HG02759 (cell line): Measurements from ENCODE around the gene NPBWR2.

ENCODE experiments used
- ATAC-seq: cut with Tn5 transposase; IDR thresholded peaks from one replicate; pipeline ENCODE4 v1.9.1; 2021; ENCODE audit warnings: mild to moderate bottlenecking, moderate library complexity; ENCODE audit not compliant: unreplicated experiment

NPBWR2 gene, protein sequence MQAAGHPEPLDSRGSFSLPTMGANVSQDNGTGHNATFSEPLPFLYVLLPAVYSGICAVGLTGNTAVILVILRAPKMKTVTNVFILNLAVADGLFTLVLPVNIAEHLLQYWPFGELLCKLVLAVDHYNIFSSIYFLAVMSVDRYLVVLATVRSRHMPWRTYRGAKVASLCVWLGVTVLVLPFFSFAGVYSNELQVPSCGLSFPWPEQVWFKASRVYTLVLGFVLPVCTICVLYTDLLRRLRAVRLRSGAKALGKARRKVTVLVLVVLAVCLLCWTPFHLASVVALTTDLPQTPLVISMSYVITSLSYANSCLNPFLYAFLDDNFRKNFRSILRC

DNA sequence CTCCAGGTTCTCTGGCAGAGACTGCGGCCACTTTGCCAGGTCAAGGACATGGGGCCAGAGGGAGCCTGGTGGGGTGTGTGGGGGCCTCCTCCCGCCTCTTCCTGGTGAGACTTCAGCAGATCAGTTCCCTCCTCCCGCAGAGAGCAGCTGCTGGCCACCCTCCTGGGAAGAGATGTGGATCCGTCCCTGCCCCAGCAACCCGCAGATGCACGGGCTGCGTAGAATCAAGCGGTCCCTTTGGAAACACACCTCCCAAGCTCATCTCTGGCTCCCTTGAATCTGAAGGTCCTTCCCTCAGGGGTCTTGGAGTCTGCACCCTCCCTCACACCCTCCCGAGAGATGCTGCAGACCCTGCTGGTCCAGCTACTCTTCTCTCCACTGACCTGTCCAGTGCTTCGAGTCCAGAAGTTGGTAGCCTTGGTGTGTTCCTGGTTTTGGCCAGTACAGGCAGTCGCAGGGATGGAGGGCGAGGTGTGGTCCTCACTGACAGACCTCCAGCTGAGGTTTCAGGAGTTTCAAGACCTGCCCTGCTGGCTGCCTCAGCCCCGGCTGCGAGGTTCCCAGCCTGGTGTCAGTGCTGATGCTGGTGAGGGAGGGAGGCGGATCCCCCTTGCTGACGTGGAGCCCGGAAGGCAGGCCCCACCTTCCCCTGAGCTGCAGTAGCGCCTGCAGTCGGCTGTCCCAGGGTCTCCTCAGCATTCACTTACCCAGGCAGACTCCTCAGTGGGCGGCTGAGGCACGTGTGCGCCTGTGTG is at the start of gene NPBWR2:
Gene NPBWR2 (minus strand): TSS at position 585 of the 755 bp plus-strand sequence. CDS start 734 bp downstream, outside the sequence.
- no peak for ATAC-seq

DNA sequence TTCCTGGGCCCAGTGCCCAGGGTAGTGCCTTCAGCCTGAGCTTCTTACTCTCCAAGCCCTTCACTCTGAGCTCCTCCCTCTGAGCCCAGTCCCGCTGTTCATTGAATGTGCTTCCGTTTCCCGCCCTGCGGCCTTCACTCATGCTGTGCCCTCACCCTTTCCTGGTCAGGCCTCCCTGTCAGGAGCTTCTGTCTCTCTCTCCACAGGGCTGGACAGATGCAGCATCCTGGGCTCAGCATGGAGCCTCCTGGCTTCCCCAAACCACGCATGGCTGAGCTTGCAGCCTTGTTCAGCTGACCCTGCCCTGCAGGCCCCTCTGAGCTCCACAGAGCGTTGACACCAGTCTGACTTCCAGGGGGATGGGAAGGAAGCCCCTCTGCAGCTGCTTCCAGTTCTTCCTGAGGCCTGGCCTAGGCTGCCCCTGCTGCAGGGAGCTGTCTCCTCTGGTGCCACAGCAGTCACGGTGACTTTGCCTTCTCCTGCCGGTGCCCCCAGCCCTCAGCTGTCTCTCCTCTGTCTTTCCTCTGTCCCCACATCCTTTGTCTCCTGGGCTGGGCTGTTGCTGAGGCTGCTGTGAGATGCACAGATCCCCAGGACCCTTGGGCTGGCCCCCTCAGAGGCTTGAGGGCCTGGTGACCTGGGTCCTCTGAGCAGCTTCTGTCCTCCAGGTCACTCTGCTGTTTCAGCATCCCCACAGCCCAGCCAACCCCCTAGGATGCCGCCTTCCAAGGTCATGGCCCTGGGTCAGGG is 48.9 kb upstream of the NPBWR2 start:
- no peak for ATAC-seq

DNA sequence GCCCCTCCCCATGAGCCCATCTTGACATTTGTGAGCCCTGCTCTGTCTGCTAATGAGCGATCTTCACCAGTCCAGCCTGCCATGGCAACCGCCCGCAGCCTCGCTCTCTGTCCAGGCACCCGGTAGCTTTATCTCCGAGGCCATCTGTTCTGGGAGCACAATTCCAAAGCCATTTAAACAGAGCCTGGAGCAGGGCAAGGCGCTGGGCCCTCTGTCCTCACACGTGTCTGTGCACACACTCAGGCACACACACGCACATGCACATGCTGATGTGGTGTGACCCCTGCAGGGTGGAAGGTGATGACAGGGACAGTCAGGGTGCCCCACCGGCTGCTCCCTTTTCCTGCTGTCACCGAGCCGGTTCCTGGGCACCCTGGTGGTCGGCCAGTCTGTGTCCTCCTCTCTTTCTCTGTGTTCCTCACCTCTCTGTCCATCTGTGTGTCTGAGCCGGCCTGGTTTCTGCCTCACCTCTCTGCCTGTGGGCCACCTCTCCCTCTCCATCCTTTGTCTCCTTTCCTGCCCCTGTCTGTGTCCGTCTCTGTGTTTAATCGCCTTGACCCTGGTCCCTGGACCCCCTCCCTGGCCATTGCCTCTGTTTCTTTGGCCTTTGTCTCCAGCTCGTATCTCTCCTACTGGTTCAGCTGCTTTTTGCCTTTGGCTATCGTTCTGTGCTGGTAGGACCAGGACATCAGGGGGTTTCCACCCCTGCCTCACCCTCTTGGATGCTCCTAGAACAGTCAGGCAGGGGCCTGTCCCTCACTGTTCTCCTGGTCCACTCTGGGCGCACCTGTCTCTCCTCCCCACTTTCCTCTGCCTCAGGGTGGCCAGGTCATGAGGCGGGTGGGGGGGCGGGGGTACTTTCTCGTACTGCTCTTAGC is 48.1 kb upstream of the NPBWR2 start:
- no peak for ATAC-seq

DNA sequence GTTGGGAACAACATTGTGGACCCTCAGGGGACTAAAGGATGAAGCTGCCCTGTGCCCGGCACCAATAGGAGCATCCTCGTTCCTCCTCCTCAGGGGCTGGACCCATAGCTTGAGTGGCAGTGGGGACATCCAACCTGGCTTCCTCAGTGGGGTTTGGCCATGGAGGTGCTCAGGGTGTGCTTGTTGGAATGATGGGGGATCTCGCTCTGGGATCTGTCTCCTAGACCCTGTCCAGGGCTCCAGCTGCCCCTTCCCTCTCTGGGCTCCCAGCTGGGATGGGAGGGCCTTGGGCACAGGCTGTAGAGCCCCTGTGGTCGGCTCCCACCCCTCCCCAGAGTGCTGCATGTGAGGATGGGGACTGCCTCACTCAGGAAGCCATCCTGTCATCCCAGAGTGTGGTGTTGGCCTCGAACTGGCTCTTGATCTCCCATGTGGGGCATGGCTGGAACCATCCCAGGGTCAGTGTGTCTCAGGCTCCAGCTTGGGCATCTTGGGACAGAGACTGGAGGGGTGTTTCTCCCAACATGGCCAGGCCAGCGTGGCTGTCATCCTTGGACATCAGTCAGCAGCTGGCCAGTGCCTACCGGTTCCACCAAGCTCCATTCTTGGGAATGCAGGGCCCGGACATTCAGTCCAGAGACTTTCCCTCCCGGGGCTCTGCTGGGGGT is 47.4 kb upstream of the NPBWR2 start:
- no peak for ATAC-seq

DNA sequence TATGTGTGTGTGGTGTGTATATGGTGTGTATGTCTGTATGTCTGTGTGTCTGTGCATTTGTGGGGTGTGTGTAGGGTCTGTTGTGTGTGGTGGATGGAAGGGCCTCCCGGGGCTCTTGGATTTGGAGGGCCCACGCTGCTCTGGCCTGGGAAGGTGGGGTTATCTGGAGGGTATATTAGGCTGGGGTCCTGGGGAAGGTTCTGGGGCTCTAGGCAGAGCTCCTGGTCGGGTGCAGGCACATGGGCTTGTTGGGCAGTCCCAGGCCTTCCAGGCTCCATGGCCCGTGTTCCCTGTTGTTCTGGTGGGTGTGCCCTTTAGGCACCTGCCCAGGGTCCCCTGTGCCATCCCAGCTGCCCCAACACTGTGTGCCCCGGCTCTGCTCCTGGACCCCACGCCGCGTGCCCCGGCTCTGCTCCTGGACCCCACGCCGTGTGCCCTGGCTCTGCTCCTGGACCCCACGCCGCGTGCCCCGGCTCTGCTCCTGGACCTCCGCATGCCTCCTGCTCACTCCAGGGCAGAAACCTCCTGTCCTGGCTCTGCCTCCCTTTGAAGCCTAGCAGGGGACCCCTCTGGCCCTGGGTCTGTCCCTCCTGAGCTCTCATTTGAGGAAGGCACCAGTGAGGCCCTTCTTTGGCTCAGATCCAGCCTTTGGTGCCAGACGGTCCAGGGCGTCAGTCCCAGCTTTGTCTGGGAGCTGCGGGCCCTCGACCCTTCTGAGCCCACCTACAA is 46.7 kb upstream of the NPBWR2 start:
- no peak for ATAC-seq

DNA sequence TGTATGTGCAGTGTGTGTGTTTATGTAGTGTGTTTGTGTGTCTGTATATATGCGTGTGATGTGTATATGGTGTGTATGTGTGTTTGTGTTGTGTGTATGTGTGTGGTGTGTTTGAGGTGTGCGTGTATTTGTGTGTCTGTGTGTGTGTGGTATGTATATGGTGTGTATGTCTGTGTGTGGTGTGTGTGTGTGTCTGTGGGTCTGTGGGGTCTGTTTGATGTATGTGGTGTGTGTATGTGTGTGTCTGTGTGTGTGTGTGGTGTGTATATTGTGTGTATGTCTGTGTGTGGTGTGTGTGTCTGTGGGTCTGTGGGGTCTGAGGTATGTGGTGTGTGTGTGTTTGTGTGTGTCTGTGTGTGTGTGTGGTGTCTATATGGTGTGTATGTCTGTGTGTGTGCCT is 46.0 kb upstream of the NPBWR2 start:
- no peak for ATAC-seq

DNA sequence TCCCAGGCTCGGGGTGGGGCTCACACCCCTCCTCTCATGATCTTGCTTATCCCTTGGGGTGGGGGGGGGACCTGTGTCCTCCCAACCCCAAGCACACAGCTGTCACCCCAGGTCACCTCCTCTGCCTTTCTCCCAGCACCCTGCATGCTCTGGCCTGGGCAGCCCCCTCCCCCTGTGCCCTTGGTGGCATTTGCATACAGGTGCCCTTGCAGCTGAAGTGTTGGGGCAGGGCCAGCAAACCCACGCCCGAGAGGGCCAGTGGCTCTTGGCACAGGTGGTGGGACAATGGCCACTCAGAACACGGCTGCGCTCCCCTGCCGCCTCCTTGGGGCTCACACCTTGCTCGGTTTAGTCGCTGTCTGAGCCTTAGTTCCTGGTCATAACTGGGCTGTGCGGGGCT is 45.5 kb upstream of the NPBWR2 start:
- no peak for ATAC-seq

DNA sequence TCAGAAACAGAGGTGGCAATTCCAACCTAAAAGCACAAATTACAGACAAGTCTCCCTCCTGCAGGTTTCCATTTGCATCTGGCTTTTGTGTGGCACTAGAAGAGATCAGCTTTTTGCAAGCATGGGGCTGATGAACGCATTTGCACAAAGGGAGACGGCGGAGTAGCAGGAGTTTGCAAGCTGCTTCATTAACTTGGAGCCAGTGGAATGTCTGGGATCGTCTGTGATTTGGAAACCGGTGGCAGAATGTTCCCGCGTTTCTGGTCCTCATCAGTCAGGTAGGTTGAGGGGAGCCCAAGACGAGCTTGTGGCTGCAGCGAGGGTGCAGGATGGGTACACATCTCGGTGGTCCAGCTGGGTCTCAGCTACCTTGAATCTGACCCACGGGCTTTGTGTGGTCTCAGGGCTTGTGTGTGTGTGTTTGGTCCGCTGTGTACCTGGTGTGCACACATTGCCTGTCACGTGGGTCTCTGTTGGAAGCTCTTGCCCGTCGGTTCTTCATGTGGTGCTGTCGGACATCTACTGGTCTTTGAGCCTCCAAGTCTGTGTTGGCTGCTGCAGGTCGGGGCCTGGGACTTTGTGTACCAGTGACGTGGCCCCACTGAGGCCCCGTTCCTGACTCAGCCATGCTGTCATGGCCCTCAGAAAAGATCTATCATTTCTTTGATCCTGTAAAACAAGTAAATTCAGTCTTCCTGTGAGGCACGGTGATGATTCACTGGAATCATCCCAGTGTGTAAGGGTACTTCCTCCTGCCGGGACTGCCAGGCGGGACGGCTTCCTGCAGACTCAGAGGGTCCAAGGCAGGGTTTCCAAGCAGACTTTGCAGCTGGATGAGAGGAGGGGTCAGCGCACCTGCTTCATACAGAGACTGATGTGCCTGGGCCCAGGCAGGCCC is 44.5 kb upstream of the NPBWR2 start:
- no peak for ATAC-seq

DNA sequence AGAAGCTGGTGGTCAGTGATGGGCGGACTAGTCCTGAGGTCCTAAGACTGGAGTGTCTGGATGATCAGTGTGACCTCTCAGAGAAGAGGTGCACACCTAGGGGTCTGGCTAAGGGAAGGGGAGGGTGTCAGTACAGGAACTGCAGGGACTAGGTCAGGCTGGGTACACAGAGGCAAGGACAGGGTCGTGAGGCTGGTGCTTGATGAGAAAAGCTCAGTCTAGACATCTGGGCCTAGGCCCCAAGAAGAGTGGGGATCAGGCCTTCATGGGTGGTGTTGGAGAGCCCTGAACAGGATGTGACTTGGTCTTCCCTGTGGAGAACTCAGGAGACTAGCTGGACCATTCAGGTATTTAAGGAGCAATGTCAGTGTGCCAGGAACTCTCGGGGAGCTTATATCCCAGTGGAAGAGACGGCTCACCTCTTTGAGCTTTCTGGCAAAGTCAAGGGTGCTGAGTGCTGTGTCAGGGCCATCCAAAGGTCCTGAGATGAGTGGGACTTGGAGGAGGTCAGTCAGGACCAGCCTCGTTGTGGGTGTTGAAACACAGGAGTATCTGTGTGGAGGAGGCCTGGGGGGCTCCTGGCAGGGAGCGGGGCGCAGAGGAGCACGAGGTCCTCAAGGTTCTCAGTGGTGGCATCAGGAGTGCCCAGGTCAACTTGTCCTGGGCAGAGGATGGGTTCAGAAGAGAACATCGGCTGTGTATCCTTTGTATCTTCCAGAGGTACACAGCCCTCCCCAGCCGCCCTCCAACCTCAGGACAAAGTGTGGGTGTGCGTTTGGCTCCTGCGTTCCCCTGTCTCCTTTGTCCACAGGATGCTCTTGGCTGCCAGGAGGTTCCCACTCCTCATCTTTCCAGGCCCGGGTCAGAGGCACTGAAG is 43.6 kb upstream of the NPBWR2 start:
- no peak for ATAC-seq

DNA sequence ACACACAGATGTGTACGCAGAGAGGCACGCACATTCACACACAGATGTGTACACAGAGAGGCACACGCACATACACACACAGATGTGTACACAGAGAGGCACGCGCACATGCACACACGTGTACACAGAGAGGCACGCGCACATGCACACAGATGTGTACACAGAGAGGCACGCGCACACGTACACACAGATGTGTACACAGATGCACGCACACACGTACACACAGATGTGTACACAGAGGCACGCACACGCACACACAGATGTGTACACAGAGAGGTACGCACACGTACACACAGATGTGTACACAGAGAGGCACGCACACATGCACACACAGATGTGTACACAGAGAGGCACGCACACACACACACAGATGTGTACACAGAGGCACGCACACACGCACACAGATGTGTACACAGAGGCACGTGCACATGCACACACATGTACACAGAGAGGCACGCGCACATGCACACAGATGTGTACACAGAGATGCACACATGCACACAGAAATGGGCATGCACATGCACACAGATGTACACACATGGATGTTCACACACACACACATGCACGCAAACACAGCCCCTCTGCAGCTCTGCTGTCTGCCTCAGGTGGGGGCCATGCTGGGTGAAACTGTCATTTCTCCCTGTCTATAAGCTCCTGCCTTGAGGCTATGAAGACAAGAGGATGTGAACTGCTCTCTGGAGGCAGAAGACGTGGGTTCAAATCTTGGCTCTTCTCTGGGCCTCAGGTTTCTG is 42.6 kb upstream of the NPBWR2 start:
- no peak for ATAC-seq

DNA sequence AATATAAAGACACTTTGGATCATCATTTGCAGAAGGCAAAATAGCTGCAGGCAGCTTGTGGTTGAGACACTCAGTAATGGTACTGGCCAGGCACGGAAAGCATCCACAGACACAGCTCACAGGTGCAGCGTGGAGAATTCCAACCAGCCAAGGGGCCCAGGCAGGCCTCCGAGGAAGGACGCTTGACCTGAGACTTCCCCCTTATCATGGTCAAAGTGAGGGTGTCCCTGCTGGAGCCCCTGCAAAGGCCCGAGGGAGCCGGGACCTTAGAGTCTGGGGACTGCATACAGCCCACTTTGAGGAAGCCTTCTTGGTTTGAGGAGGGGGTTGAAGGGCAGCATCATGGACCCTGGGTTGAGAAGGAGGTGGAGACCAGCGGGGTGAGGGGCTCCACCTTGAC is 41.8 kb upstream of the NPBWR2 start:
- ATAC-seq, result no peak

DNA sequence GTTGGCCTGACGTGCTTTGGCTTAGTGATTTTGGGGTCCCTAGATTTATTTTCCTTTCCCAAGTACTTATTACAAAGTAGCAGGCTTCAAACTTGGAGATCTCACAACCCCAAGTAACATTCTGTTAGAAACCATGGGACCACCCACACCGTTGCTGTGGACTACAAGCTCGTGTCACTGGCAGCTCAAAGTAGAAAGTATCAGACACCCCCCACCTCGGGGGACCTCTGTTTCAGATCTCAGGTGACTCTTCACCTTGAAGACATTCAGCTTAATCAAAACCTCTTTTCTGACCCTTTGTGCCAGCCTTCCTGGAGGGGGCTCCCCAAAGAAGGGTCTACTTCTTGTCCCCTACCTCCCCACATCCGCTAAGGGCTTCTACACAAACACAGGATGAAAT is 41.2 kb upstream of the NPBWR2 start:
- ATAC-seq, result no peak

DNA sequence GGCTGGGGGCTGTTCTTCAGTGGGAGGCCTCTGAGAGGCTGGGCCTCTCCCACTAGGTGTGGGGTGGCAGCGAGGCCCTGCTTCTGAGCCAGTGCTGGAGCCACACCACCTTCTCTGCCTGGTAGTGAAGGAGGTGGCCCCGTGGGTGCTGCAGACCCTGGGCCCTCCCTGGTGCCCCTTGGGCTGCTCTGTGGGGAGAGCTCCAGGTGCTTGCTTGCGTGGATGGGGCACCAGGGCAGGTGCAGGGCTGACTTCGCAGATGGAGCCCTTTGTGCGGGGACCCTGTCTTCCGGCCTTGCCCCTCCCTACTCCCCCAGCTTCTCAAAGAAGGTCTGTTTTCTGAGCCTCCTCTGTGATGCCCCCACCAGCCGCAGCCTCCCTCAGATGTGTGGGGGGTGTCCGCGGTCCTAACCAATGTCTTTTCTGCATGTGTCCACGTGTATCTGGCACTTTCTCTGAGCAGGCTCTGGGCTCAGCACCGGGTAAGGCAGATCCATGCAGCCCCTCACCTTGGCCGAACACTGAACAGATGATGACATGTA is 39.6 kb upstream of the NPBWR2 start:
- no peak for ATAC-seq

DNA sequence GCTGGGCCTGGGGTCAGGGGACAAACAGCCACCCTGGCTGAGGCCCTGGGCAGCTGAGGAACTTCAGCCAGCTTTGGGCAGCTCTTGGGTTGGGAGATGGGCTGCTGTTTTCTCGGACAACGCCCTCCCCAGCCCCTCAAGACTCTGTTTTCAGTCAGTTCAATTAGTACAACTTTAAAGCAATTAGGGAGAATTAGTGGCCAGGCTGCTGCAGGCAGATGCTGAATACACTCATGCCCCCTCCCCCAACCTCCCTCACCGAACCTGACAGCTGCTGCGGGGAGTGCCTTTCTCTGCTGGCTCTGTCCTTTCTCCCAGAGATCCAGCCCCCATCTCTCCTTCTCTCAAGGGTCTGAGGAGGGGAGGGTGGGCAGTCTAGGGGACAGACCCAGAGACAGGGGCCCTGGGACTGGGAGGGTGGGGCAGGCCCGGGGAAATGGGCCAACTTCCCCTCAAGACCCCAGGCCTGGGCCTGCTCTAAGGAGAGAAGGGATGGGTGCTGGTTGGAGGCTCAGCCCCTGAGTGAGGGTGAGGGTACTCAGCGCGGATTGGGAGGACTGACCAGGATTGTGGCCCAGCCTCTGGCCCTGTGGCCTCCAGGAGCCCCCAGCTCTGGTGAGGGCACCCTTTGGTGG is 39.1 kb upstream of the NPBWR2 start:
- ATAC-seq, result no peak

DNA sequence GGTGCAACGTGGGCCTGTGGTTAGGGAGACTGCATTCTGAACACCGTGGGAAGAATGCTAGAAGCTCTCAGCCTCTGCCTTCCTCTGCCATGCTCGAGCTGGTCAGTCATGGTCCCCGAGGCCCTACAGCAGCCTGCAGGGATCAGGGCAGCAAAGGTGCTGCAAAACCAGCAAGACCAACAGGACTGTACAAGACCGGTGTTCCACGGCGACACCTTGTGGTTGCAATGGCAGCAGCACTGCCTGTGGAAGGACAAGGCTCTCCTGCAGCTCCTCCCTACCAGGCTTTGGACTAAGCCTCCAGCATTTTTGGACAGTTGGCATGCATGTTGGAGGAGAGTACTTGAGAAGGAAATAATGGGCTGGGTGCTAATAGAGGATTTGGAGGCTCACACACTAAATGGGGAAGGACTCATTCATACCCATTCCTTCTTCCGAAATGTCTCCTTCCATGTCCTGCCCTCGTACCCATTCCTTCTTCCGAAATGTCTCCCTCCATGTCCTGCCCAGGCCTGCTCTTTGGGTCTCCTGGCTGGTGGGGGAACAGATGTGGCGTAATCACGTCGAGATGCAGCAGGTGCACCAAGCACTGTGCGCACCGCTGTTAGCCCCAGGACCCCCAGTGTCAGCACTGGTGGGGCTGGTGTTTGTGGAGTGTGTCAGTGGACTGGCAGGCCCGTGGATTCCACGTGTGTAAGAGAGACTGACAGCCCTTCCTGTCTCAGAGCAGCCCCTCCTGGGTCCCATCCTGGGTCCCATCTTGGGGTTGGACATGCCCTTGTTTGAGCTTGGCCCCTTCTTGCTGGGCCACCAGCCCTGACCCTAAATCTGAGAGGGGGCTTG is 38.3 kb upstream of the NPBWR2 start:
- no peak for ATAC-seq
